HG02970 (cell line): ENCODE measurements around the gene RTEL1.
"Not testable (repeated sequence)": the region's sequence is repeated elsewhere in the genome, so short reads cannot be mapped to it uniquely, and the experiment has no call there.

Experiments
- ATAC-seq: cut with Tn5 transposase; IDR thresholded peaks from one replicate; pipeline ENCODE4 v1.9.1; 2021; ENCODE audit warnings: mild to moderate bottlenecking, moderate library complexity, moderate number of reproducible peaks; ENCODE audit not compliant: unreplicated experiment, low FRiP score

The RTEL1 gene

GRCh38 chr20:63664861-63665594 is 6.9 kb downstream of the RTEL1 start:
- no peak for ATAC-seq

GRCh38 chr20:63665708-63666107 is 7.6 kb downstream of the RTEL1 start:
- no peak for ATAC-seq

DNA sequence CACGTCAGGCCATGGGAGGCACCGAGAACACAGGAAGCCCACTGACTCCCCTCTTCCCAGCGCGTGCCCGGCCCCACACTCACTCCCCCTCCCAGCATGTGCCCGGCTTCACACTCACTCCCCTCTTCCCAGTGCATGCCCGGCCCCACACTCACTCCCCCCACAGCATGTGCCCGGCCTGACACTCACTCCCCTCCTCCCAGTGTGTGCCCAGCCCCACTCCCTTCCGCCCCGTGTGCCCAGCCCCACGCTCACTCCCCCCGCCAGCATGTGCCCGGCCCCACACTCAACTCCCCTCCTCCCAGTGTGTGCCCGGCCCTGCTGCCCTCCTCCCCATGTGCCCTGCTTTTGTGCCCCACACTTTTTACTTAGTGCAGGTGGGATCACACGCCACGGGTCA is 9.7 kb downstream of the RTEL1 start:
- no peak for ATAC-seq

- ATAC-seq = no peak
Observed at GRCh38 chr20:63668351-63668750, 10.2 kb downstream of the RTEL1 start.

- ATAC-seq = not testable (repeated sequence)
Observed at GRCh38 chr20:63671695-63672094, 13.6 kb downstream of the RTEL1 start.

- no peak for ATAC-seq
Observed at GRCh38 chr20:63672666-63673065, 14.6 kb downstream of the RTEL1 start.

DNA sequence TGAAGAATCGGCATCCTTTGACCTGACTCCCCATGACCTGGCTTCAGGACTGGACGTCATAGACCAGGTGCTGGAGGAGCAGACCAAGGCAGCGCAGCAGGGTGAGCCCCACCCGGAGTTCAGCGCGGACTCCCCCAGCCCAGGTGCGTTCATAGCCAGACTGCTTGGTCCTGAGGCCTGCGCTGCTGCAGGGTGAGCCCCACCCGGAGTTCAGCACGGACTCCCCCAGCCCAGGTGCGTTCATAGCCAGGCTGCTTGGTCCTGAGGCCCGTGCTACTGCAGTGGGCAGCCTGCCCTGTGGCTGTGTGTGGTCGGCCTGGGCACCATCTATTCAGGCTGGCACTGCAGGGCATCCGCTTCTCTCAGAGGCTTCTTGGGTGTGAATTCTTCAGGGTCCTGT is 15.8 kb downstream of the RTEL1 start:
- ATAC-seq = no peak

DNA sequence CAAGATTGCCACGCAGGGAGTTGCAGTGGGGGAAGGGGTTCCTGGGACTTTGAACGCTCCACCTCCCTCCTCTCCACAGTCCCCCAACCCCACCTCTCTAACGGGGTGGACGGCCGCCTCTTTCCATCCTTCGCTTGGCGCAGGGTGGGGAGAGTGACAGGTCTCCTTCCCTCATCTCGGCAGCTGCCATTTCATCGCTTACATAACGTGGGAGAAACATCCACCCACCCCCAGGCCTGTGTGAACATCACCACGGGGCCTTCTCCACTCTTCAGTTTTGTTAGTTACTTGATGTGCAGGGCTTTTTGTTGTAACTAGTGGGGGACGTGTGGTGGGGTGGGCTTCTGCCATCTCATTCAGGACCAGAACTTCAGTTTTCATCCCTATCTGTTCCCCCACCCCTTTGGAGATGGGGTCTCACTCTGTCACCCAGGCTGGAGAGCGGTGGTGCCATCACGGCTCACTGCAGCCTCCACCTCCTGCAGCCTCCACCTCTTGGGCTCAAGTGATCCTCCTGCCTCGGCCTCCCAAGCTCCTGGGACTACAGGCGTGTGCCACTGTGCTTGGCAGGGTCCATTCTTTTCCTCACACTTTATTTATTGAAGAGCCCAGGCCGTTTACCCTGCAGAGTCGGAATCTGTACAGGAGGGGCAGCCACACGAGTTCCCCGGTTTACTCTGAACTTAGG is 17.7 kb downstream of the RTEL1 start:
- no peak for ATAC-seq

- ATAC-seq = no peak
Observed at GRCh38 chr20:63678071-63678470, 20.0 kb downstream of the RTEL1 start.

DNA sequence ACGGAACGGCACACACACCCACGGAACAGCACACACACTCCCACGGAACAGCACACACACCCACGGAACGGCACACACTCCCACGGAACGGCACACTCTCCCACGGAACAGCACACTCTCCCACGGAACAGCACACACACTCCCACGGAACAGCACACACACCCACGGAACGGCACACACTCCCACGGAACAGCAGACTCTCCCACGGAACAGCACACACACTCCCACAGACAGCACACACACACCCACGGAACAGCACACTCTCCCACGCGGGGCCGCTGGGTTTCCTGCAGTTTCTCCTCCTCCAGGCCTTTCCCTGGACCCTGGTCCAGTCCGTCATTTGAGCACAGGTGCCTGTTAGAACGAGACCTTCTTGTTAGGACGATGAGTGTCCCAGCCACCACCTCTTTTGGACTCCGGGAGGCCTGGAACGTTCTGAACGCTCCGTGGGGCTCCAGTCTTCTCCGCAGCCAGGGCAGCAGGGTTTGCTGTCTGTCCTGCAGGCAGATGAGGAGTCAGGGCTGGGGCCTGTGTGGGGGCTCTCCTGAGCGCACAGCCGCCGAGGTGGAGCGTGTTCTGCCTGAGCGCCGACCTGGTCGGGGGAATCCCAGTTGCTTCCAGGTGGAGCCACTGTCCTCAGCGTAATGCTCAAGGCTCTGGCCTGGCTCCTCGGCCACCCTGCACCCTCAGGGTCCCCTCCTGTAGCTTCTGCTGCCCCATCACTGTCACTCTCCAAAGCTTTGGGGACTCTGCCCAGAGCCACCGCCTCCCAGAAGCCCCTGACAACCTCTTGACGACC is 20.8 kb downstream of the RTEL1 start:
- no peak for ATAC-seq

DNA sequence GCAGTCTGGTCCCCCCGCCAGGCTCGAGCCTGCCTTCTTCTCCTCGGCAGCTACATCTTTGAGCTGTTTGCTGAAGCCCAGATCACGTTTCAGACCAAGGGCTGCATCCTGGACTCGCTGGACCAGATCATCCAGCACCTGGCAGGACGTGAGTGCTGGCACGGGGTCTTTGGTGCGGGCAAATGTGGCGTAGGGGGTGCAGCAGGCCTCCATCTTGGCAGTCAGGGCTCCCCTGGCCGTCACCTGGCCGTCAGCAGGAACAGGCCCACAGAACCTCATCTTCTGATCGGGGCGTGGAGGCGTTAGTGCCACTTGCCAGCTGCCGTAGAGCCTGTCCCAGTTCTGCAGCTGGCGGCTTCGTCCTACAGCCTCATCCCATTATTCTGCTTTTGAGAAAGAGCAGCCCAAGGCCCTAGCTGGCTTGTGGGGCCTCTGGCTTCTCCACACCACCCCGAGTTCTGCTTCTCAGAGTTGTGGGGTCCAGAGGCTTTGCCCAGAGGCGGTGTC is 21.7 kb downstream of the RTEL1 start:
- no peak for ATAC-seq

- no peak for ATAC-seq
Observed at GRCh38 chr20:63680427-63680826, 22.3 kb downstream of the RTEL1 start.

- ATAC-seq = no peak
Observed at GRCh38 chr20:63680857-63681608, 22.9 kb downstream of the RTEL1 start.

GRCh38 chr20:63681609-63682142 is 23.6 kb downstream of the RTEL1 start:
- ATAC-seq = no peak

DNA sequence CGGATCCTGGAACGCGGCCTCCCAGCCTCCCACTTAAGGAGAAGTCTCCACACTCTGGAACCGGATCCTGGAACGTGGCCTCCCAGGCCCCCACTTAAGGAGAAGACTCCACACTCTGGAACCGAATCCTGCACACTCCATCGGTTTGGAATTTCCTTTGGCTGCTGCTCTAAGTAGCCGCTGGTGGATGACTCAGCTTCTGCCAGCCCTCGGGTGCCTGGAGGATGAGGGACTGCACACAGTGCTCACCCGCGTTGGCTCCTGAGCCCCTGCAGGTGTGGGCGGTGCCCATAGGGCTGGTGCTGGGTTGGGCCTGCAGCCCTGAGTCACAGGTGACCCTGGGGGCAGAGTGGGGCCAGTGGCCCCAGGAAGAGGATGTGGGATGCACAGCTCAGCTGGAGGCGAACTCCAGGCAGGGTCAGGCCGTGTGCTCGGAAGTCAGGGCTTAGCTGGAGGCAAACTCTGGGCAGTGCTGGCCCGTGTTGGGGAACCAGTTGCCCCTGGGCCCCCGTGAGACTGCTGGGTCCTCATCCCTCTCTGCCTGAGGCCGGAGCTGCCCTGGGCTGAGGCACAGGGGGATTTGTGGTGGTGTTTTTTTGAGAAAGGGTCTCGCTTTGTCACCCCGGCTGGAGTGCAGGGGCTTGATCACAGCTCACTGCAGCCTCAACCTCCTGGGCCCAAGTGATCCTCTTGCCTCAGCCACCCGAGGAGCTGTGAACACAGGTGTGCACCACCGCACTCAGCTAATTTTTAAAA is 24.4 kb downstream of the RTEL1 start:
- no peak for ATAC-seq

- no peak for ATAC-seq
Observed at GRCh38 chr20:63685269-63686026, 27.3 kb downstream of the RTEL1 start.

DNA sequence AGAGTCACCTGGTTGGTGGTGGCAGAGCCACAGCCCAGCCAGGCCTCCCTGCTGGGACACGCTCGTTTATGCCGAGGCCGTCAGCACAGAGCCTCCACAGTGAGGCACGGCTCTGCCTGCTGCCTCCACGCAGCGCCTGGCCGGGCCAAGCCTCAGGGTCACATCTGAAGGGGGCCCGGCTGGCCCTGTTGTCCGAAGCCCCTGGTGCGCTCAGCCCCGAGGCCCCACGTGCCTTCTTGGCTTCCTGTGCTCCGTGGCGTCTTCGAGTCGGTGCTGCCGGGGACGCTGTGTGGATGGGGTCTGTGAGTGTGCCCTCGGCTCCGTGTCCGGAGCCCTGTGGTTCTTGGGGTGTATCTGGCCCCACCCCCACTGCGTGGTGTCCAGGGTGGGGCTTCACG is 28.0 kb downstream of the RTEL1 start:
- ATAC-seq = no peak

GRCh38 chr20:63686492-63687321 is 28.6 kb downstream of the RTEL1 start:
- no peak for ATAC-seq
